GM12892 (cell line): ENCODE results near the gene GRM4.

Experiments used
- DNase-seq: peaks from one replicate; pipeline ENCODE4 v3.0.0; 2011; ENCODE audit not compliant: insufficient read length
- FAIRE-seq: peaks from 2 replicates; lab custom pipeline; 2011; peaks lifted over from hg19 to GRCh38; lab: Jason Lieb, UNC
- POLR2A ChIP-seq: IDR thresholded peaks from 2 replicates; pipeline ENCODE4 v1.6.1; 2011; ENCODE audit warnings: low read depth, low read length, control low read depth
- POLR2AphosphoS5 ChIP-seq: IDR thresholded peaks from 2 replicates; pipeline ENCODE4 v1.6.1; 2011; ENCODE audit warnings: low read depth, low read length, control low read depth
- TAF1 ChIP-seq: IDR thresholded peaks from 2 replicates; pipeline ENCODE4 v1.6.1; 2011; ENCODE audit warnings: low read depth, mild to moderate bottlenecking, control low read depth, low read length, borderline replicate concordance

GRM4 gene

DNA sequence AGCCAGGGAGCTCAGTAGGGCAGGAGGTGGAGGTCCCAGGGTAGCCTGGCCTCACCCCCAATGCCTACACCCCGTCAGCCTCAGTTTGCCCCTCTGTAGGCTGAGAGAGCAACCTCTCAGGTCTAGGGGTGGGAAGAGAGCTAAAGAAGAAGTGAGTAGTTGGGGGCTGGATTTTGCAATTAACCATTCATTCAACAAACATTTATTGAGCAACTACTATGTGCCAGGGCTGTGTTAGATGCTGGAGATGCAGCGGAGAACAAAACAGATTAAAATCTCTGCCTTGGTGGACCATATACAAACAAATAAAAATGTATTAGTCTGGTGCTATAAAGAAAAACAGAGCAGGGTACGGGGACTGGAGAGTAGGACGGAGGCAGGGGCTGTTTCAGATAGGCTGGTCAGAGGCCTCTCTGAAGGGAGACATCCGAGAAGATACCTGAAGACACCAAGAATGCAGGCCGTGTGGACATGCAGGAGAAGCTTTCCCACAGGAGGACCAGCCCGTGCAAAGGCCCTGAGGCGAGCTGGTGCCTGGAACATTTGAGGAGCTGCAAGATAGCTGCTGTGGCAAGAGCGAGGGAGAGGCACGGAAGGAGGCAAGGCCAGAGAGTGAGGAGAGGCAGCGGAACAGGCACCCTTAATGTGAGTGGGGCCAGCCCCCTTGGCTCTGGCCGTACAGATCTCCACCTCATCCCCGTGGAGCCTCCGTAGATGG is 60.3 kb downstream of the GRM4 start:
- TF ChIP-seq TAF1 = no peak
- TF ChIP-seq POLR2AphosphoS5 = no peak
- no peak for TF ChIP-seq POLR2A
- DNase-seq = no peak
- FAIRE-seq = no peak

DNA sequence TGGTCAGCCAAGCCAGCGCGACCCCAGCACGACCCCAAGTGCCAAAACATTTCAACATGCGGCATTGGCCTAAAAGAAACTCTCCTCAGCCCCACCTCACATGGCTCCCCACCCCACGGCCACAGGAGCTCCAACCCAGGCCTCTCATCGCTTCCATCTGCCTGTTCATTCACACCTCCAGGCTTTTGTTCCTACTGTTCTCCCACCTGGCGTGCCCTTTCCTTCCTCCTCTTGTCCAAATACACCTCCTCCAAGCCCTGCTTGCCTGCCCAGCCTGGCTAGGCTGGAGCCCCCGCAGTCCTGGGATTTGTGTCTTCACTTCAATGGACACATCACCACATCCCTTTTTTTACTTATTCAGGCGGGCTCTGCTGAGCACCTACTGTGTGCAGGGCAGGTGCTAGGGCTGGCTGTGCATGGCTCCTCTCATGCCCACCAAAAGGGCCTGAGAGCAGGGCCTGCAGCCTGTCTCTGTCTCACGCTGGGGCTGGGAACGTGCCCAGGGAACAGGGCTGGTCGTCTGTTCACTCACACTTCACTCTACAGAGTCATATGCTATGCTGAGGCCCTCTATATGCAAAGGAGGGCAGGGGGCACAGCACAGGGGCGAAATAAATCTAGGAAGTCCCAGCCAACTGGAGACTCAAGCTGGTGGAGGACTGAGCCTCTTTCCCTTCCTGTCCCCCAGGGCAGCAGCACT is 61.1 kb downstream of the GRM4 start:
- DNase-seq (no peak), FAIRE-seq (no peak)
- TF ChIP-seq POLR2A (no peak), POLR2AphosphoS5 (no peak), TAF1 (no peak)

DNA sequence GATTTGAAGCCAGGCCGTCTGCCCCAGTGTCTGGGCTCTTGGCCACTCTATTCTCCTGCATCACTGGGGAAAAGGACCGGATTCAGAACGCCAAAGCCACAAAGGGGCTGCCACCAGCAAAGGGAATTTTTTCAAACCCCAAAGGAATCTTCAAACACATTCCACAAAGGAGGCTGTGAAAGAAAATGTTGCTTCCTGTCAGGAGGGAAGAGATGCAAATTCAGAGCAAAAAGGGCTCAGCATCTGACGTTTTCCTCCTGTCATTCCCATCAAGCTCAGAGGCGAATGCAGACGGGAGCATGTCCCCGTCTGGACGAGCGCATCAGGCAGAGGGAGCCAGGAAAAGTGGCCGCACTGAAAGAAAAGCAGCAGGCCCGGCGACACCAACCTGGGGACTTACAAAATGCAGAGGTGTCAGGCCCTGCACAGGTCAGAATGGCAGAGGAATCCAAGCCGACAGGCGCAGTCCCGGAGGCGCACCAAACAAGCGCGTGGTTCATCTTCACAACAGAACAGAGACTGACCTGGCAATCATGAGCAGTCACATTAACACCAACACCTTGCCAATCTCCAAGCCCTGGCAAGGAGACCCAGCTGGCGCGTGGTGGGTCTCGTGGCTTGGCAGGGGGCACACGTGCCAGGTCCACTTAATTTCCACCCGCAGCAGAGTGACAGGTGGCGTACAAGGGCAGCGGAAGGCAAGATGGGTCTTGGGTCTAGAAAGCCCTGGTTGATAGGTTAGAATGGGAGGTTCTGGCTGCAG is 62.8 kb downstream of the GRM4 start:
- DNase-seq (no peak), FAIRE-seq (no peak)
- TF ChIP-seq POLR2A = no peak
- TF ChIP-seq POLR2AphosphoS5 = no peak
- no peak for TF ChIP-seq TAF1

DNA sequence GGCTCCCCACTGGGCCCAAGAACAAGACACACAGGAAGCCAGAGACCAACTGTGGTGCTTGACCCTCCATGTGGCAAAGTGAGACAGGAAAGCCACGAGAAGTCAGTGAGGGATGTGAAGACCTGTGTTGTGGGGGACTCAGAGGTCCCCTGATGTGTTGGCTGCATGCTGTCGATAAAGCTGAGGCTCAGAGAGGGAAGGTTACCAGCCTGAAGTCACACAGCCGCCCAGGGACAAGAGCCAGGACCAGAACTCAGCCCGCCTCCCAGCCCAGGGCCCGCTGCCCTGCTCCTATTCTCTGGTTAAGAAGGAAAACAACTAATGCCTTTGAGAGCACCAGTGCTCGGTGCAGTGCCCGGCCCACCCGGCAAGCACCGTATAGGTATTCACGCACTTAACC is 63.5 kb downstream of the GRM4 start:
- DNase-seq = no peak
- FAIRE-seq = no peak
- no peak for TF ChIP-seq POLR2A
- no peak for TF ChIP-seq POLR2AphosphoS5
- TF ChIP-seq TAF1 = no peak

DNA sequence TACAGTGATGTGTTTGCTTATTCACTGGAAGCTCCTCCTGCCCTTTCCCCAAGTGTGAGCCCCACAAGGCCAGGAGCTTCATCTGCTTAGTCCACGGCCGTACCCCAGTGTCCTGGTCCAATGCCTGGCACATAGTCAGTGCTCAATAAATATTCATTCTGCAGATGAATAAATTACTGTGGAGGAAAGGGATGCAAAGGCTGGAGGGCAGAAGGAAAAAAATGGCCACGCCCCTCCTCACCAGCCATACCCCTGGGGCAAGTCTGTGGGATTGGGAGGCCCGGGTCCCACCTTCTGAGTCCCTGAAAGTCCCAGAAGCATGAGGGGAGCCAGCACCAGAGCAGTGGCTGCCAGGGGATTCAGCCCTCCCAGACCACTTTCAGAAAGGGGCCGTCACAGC is 65.5 kb downstream of the GRM4 start:
- no peak for FAIRE-seq

DNA sequence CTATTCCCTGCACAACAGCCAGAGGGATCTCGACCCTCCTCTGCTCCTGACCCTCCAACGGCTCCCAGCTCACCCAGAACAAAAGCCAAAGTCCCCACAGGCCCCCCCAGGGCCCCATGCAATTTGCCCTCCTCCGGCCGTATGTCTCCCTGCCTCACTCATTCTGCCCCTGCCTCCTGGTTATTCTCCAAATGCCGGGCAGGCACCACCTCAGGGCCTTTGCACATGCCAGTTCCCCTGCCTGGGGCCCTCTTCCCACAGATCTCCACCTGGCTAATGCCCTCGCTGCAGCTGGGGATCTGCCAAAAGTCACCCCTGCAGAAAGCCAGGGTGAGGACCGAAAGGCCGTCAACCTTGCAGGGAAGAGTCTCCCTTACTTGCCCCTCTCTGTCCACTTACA is 66.0 kb downstream of the GRM4 start:
- TF ChIP-seq POLR2A (no peak), POLR2AphosphoS5 (no peak), TAF1 (no peak)
- no peak for DNase-seq
- no peak for FAIRE-seq

More for the DNA sequence above, 65.5 kb downstream of the GRM4 start:
- TF ChIP-seq POLR2A = no peak
- TF ChIP-seq POLR2AphosphoS5 = no peak
- no peak for TF ChIP-seq TAF1
- no peak for DNase-seq

DNA sequence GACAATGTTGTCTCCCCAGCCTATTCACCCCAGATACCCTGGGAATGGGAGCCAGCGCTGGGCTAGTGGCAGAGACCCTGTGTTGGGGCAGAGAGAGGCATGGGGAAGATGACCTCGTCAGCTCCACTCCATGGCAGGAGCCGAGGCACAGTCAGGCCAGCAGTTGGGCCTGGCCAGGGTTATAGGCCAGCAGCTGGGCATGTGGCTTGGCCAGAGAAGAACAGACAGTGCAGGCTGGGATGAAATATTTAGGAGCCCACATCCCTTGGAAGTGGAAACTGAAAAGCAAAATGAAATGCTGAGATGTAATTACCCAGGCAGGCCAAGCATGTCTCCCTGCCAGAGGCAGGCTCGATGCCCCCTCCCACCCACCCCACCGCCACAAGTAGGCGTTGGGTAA is 70.0 kb downstream of the GRM4 start:
- DNase-seq = no peak
- FAIRE-seq = no peak
- TF ChIP-seq TAF1 (no peak), POLR2A (no peak), POLR2AphosphoS5 (no peak)

DNA sequence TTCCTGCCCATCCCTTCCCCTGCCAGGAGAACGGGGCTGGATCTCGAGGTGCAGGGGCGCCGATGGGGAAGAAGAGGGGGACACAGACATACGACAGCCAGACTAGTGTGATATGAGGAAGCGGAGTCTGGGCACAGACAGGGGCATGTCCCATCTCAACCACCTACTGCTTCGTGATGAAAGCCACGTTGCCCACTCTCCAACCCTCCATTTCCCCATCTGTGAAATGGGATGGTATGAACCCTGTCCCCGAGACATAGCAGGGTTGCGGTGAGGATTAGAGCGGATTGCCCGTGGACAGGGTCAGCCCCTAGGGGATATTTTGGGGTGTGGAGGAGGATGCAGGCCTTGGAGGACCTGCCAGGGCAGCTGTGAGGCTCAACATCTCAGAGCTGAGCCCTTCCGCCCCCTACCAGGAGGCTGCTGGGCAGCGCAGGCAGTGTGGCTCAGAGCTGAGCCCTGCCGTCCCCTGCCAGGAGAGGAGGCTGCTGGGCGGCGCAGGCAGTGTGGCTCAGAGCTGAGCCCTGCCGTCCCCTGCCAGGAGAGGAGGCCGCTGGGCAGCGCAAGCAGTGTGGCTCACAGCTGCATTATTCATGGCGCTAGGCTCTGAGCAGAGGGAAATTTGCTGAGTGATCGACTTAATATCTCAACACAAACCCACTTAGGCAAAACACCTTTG is 71.7 kb downstream of the GRM4 start:
- DNase-seq (no peak), FAIRE-seq (no peak)

DNA sequence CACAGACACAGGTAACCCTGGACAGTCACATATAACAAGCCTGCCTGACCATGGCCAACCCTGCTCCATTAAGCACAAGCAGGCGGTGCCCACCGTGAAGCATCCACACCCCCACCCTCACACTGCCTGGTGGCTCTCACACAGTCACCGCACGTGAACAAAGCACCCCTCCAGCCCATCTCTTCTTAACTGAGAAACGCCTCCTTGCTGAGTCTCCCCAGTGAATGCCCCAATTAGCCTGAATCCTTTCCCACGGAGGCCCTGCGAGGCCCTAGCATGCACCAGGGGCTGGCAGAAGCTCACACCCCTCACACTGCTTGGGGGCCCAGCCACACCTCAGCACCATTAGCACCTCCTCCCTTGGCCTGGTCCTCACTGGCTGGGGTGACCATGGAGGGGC is 72.3 kb downstream of the GRM4 start:
- FAIRE-seq (no peak), DNase-seq (no peak)
- TF ChIP-seq TAF1 (no peak), POLR2A (no peak)

More for the DNA sequence above, 71.7 kb downstream of the GRM4 start:
- TF ChIP-seq POLR2A (no peak), POLR2AphosphoS5 (no peak), TAF1 (no peak)

DNA sequence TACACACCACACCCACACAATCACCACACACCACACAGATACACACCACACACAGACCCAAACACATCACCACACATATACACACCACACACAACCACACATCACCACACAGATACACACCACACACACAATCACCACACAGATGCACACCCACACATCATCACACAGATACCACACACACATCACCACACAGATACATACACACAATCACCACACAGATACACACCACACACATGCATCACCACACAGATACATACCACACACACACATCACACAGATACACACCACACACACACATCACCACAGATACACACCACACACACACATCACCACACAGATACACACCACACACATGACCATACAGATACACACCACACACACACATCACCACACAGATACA is 73.2 kb downstream of the GRM4 start:
- TF ChIP-seq POLR2AphosphoS5 (no peak), POLR2A (no peak), TAF1 (no peak)
- FAIRE-seq (no peak), DNase-seq (no peak)

DNA sequence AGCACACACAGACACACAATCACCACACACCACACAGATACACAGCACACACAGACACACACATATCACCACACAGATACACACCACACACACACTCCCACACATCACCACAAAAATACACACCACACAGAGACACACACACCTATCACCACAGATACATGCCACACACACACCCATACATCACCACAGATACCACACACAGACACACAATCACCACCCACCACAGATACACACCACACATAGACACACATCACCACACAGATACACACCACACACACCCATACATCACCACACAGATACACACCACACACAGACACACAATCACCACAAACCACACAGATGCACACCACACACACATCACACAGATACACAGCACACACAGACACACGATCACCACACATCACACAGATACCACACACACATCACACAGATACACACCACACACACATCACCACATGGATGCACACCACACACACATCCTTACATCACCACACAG is 74.0 kb downstream of the GRM4 start:
- no peak for DNase-seq
- TF ChIP-seq POLR2AphosphoS5 = no peak
- no peak for TF ChIP-seq TAF1
- no peak for TF ChIP-seq POLR2A
- FAIRE-seq = no peak
